HEK293T (cell line): ENCODE results near the gene VDR.

ENCODE experiments used
- CTCF ChIA-PET: fragments of 350-600 bp; formaldehyde crosslinking; extraction: SDS; loops from one replicate; lab custom pipeline; 2021; ENCODE audit warnings: antibody characterized with exemption, inconsistent platforms; lab: Yijun Ruan, JAX
- POLR2A ChIA-PET: fragments of 350-600 bp; formaldehyde crosslinking; extraction: SDS; loops from one replicate; lab custom pipeline; 2020; ENCODE audit warnings: antibody characterized with exemption, inconsistent platforms; lab: Yijun Ruan, JAX
- DNase-seq: peaks from one replicate; pipeline ENCODE4 v3.0.0; 2012; ENCODE audit warnings: mixed read lengths; ENCODE audit errors: extremely low spot score
- ARNT ChIP-seq: fragments of 450-650 bp; IDR thresholded peaks from 2 replicates; pipeline ENCODE4 v1.6.1; 2017; ENCODE audit warnings: mild to moderate bottlenecking
- BHLHE40 ChIP-seq: fragments of 450-650 bp; IDR thresholded peaks from 2 replicates; pipeline ENCODE4 v1.6.1; 2016; ENCODE audit warnings: mild to moderate bottlenecking, moderate library complexity, borderline replicate concordance
- CTBP1 ChIP-seq: fragments of 450-650 bp; IDR thresholded peaks from 2 replicates; pipeline ENCODE4 v1.6.1; 2016; ENCODE audit warnings: borderline replicate concordance
- ELF4 ChIP-seq: fragments of 450-650 bp; IDR thresholded peaks from 2 replicates; pipeline ENCODE4 v1.6.1; 2017; ENCODE audit warnings: antibody characterized with exemption
- FOXA1 ChIP-seq: fragments of 450-650 bp; IDR thresholded peaks from 2 replicates; pipeline ENCODE4 v1.6.1; 2016; ENCODE audit warnings: mild to moderate bottlenecking
- FOXK2 ChIP-seq: fragments of 450-650 bp; IDR thresholded peaks from 2 replicates; pipeline ENCODE4 v1.6.1; 2016; ENCODE audit warnings: mild to moderate bottlenecking
- FOXM1 ChIP-seq: fragments of 450-650 bp; IDR thresholded peaks from 2 replicates; pipeline ENCODE4 v1.6.1; 2017; ENCODE audit warnings: mild to moderate bottlenecking, borderline replicate concordance
- HDGF ChIP-seq: fragments of 450-650 bp; IDR thresholded peaks from 2 replicates; pipeline ENCODE4 v1.6.1; 2017; ENCODE audit warnings: antibody characterized with exemption, borderline replicate concordance
- L3MBTL2 ChIP-seq: fragments of 450-650 bp; conservative IDR thresholded peaks from 2 replicates; pipeline ENCODE4 v1.6.1; 2016; ENCODE audit warnings: mild to moderate bottlenecking
- LEF1 ChIP-seq: fragments of 450-650 bp; IDR thresholded peaks from 2 replicates; pipeline ENCODE4 v1.6.1; 2017; ENCODE audit warnings: mild to moderate bottlenecking, borderline replicate concordance
- NFRKB ChIP-seq: fragments of 450-650 bp; IDR thresholded peaks from 2 replicates; pipeline ENCODE4 v1.6.1; 2016; ENCODE audit warnings: mild to moderate bottlenecking, moderate library complexity
- SP1 ChIP-seq: fragments of 450-650 bp; IDR thresholded peaks from 2 replicates; pipeline ENCODE4 v1.6.1; 2017
- SUZ12 ChIP-seq: fragments of 450-650 bp; IDR thresholded peaks from 2 replicates; pipeline ENCODE4 v1.6.1; 2016; ENCODE audit warnings: mild to moderate bottlenecking
- TARDBP ChIP-seq: fragments of 450-650 bp; IDR thresholded peaks from 2 replicates; pipeline ENCODE4 v1.6.1; 2016
- ZNF384 ChIP-seq: fragments of 450-650 bp; IDR thresholded peaks from 2 replicates; pipeline ENCODE4 v1.6.1; 2016
- TF ChIP-seq, protein P1 (sequence below): fragments of 450-650 bp; IDR thresholded peaks from 2 replicates; pipeline ENCODE4 v1.6.1; 2016

Gene VDR

DNA sequence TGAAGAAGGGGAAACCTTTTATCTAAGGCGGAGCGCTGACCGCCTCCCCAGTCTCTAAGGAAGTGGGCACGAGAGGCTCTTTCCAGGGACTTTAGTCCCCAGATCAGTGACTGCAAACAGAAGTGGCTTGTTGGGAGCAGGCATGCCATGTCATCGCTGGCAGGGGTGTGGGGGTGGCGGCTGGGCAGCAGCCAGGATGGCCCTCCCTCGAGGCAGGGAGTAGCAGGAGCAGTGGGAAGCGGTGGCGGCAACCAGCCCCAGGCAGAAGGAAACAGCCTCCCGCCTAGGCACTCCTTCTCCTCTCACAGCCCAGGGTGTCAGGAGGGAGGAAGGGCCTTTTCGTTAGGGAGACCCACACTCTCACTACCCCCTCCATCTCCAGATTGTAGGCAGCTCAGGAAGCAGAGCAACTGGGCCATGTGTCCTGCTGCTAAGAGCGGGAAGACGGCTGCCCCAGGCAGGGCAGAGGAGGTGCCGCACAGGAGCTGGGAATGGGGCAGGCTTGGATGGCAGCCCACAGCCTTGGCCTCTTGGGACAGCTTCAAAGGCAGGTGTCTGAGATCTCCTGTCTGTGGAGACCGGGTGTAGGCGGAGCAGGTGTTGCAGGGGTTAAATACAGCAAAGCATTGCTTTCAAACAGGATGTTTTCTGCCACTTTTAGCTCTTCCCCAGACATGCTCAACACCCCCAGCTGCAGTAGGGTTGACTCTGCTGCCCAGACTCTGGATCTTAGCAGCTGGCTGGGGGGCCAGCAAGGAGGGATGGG, 21.8 kb downstream of the VDR start:
- TF ChIP-seq SUZ12, result no peak
- TF ChIP-seq LEF1, result no peak
- TF ChIP-seq HDGF, result no peak
- no peak for TF ChIP-seq ELF4
- TF ChIP-seq L3MBTL2, result no peak
- TF ChIP-seq FOXA1, result no peak
- no peak for TF ChIP-seq ZNF384
- POLR2A ChIA-PET, result interaction anchor here (0.9 kb wide), 1 partner anchor 22 kb away, joined by 3 read pairs; the partner anchor contains the start of gene VDR
- no peak for DNase-seq
- CTCF ChIA-PET, result no interaction called here

DNA sequence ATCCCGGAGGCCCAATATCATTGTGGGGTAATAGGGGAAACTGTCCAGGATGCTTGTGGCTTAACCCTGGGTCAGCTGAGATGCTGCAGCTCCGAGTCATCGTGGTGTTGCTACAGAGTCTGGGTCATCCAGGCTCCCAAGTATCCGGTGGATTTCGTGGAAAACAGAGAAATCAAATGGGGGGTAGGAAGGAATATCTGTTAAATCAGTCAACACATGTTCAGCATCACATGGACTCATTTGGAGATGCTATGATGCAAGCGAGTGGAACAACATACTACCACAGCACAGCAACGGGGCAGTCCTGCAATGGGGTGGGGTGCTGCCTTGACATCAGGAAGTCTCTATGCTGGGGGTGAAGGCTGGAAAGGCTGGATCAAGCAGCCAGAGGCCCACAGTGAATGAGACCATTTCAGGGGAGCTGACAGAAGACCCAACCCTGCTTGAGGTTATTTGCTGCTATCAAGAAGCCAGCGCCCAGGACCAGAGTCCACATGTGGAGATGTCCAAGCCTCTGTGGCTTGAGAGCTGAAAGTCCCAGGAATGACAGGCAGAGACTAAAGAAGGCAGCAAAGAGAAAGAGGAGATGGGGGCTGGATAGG, 22.9 kb downstream of the VDR start:
- no peak for TF ChIP-seq L3MBTL2
- TF ChIP-seq ARNT, result no peak
- TF ChIP-seq LEF1, result no peak
- TF ChIP-seq BHLHE40, result no peak
- TF ChIP-seq, protein P1, sequence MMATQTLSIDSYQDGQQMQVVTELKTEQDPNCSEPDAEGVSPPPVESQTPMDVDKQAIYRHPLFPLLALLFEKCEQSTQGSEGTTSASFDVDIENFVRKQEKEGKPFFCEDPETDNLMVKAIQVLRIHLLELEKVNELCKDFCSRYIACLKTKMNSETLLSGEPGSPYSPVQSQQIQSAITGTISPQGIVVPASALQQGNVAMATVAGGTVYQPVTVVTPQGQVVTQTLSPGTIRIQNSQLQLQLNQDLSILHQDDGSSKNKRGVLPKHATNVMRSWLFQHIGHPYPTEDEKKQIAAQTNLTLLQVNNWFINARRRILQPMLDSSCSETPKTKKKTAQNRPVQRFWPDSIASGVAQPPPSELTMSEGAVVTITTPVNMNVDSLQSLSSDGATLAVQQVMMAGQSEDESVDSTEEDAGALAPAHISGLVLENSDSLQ, result no peak
- TF ChIP-seq HDGF, result no peak
- no peak for TF ChIP-seq FOXA1
- no peak for TF ChIP-seq FOXK2
- no peak for TF ChIP-seq SP1
- no peak for TF ChIP-seq TARDBP
- no peak for TF ChIP-seq NFRKB
- TF ChIP-seq SUZ12, result no peak
- no peak for TF ChIP-seq FOXM1
- no peak for TF ChIP-seq ELF4
- TF ChIP-seq ZNF384, result no peak
- CTCF ChIA-PET, result no interaction called here
- POLR2A ChIA-PET, result no interaction called here
- no peak for DNase-seq

DNA sequence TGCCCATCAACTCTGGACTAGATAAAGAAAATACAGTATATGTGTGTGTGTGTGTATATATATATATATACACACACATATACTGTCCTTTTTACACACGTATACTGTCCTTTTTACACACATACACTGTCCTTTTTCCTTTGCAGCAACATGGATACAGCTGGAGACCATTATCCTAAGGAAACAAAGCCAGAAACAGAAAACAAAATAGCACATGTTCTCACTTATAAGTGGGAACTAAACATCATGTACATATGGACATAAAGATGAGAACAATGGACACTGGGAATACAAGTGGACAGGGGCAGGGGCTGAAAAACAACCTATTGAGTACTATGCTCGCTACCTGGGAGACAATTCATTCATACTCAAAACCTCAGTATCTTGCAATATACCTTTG, 23.7 kb downstream of the VDR start:
- no peak for DNase-seq
- CTCF ChIA-PET, result no interaction called here
- POLR2A ChIA-PET, result no interaction called here
- no peak for TF ChIP-seq NFRKB
- no peak for TF ChIP-seq BHLHE40
- TF ChIP-seq SP1, result no peak
- no peak for TF ChIP-seq LEF1
- no peak for TF ChIP-seq ARNT
- TF ChIP-seq ZNF384, result no peak
- TF ChIP-seq TARDBP, result no peak
- TF ChIP-seq FOXK2, result no peak
- TF ChIP-seq CTBP1, result no peak
- TF ChIP-seq L3MBTL2, result no peak
- TF ChIP-seq HDGF, result no peak
- TF ChIP-seq SUZ12, result no peak
- TF ChIP-seq ELF4, result no peak
- no peak for TF ChIP-seq FOXA1
- TF ChIP-seq FOXM1, result no peak
- TF ChIP-seq, protein P1, result no peak

DNA sequence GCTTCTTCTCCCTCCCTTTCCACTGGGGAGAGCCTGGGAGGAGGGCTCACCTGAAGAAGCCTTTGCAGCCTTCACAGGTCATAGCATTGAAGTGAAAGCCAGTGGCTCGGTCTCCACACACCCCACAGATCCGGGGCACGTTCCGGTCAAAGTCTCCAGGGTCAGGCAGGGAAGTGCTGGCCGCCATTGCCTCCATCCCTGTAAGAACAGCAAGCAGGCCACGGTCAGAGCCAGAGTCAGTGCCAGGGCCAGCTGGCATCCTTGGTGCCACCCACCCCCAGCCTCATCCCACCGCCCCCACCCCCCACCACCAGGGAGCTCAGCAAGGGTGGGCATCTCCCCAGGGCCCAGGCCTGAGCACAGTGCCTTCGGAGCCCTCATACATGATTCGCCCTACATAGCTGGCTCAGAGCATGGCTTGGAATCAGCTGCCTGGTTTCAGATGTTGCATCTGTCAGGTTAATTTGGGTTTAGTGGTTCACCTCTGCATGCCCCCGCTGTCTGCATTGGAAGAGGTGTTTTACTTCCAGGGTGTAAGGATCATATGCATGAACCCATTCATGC, 25.8 kb downstream of the VDR start:
- ChIA-PET CTCF (no interaction called here), POLR2A (interaction anchor here (1.2 to 1.4 kb wide), 2 partner anchors 16 to 26 kb away, joined by 3 read pairs; partner anchors contain the start of gene VDR)
- TF ChIP-seq FOXM1, result no peak
- no peak for TF ChIP-seq FOXK2
- TF ChIP-seq L3MBTL2, result no peak
- TF ChIP-seq NFRKB, result no peak
- TF ChIP-seq FOXA1, result no peak
- no peak for TF ChIP-seq ARNT
- TF ChIP-seq, protein P1, result no peak
- no peak for TF ChIP-seq SP1
- no peak for TF ChIP-seq HDGF
- TF ChIP-seq ZNF384, result no peak
- no peak for TF ChIP-seq BHLHE40
- no peak for TF ChIP-seq SUZ12
- no peak for TF ChIP-seq CTBP1
- TF ChIP-seq ELF4, result no peak
- TF ChIP-seq LEF1, result no peak
- TF ChIP-seq TARDBP, result no peak
- no peak for DNase-seq

DNA sequence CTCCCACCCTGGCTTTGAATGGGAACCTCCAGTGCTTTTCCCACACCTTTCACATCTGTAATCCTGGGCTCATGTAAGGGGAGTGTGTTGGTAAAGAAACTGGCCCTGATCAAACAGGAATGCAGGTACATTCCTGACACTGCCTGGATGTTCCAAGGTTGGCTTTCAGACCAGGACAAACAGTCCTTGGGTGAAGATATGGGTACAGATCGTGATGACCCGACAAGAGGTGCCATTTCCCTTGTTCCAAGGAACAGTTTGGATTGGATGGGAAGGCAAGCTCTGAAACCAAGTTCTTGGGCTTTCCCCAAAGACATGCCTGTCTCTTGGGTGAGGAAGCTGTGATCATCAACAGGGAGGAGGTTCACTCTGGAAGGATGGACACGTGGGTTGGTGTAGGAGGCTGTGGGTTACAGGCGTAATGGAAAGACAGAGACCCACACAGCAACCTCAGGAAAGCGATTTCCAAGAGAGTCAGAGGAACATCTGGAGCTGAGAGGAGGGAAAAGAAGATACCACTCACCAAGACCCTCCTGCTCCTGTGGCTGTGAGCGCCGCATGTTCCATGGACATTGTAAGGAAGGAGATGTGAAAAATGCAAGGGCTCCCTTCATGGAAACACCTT, 26.4 kb downstream of the VDR start:
- CTCF ChIA-PET, result no interaction called here
- DNase-seq, result no peak
- POLR2A ChIA-PET, result interaction anchor here (1.2 to 1.4 kb wide), 2 partner anchors 17 to 26 kb away, joined by 3 read pairs; partner anchors contain the start of gene VDR
- TF ChIP-seq LEF1 (no peak), ZNF384 (no peak), BHLHE40 (no peak), FOXM1 (no peak), CTBP1 (no peak)

DNA sequence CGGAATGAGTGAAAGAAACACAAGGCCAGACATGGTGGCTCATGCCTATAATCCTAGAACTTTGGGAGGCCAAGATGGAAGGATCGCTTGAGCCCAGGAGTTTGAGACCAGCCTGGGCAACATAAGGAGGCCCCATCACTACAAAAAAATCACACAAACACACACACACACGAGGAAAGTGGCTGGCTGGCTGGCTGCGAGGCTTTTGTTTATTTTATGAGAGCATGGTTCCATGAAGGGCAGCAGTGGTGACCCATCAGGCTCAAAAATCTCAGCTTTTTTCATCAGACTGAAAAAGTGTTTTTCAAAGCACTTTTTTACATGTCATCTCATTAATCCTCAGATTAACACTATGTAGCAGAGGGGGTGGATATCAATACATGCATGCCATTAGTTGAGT, 27.7 kb downstream of the VDR start:
- CTCF ChIA-PET, result no interaction called here
- DNase-seq, result no peak
- POLR2A ChIA-PET, result no interaction called here
- no peak for TF ChIP-seq L3MBTL2
- no peak for TF ChIP-seq LEF1
- TF ChIP-seq, protein P1, result no peak
- no peak for TF ChIP-seq TARDBP
- no peak for TF ChIP-seq ARNT
- TF ChIP-seq ZNF384, result no peak
- no peak for TF ChIP-seq CTBP1
- TF ChIP-seq NFRKB, result no peak
- no peak for TF ChIP-seq FOXK2
- no peak for TF ChIP-seq FOXA1
- no peak for TF ChIP-seq FOXM1
- TF ChIP-seq ELF4, result no peak
- TF ChIP-seq SP1, result no peak
- no peak for TF ChIP-seq SUZ12
- no peak for TF ChIP-seq HDGF
